A673 (cell line): ENCODE measurements around the gene PDGFA. TPM values are rescaled to one million over a fixed set of nuclear protein-coding genes. Genes with fewer than 3 reads are reported as not detected.

ENCODE experiments used
- BruUV-seq: library from RNA; stranded (reverse); fragments of 400-500 nt; replicated peaks from 2 replicates; lab custom pipeline; 2021; lab: Mats Ljungman, UMichigan
- CTCF ChIA-PET: fragments of 300-600 bp; sonication (Branson Sonifier 250); formaldehyde crosslinking; loops from one replicate; lab custom pipeline; 2022; ENCODE audit warnings: antibody characterized with exemption; lab: Charles Lee
- POLR2A ChIA-PET: fragments of 300-600 bp; sonication (Branson Sonifier 250); formaldehyde crosslinking; loops from one replicate; lab custom pipeline; 2022; ENCODE audit warnings: antibody characterized with exemption; ENCODE audit not compliant: low non-redundant PET; lab: Charles Lee
- DNase-seq: peaks from one replicate; pipeline ENCODE4 v3.0.0-alpha.2; 2015; ENCODE audit warnings: low spot score
- H3K27ac ChIP-seq: fragments of 200-600 bp; sonication (generic); 2 replicates; pipeline ENCODE4 v1.5.1; 2016; ENCODE audit warnings: mixed run types, low read depth, mild to moderate bottlenecking, mixed read lengths, antibody characterized with exemption, low read length; ENCODE audit not compliant: poor library complexity, severe bottlenecking
- H3K27me3 ChIP-seq: fragments of 200-600 bp; sonication (generic); replicated peaks from 2 replicates; pipeline ENCODE4 v1.6.1; 2017; ENCODE audit warnings: mixed run types, low read depth, mild to moderate bottlenecking, mixed read lengths, antibody characterized with exemption, low read length; ENCODE audit not compliant: insufficient read depth, poor library complexity
- H3K36me3 ChIP-seq: fragments of 200-600 bp; sonication (generic); 2 replicates; pipeline ENCODE4 v1.6.1; 2016; ENCODE audit warnings: mixed run types, mild to moderate bottlenecking, mixed read lengths, antibody characterized with exemption, low read length; ENCODE audit not compliant: insufficient read depth, poor library complexity, severe bottlenecking
- H3K4me1 ChIP-seq: fragments of 200-600 bp; sonication (generic); 2 replicates; pipeline ENCODE4 v1.6.1; 2017; ENCODE audit warnings: mixed run types, mild to moderate bottlenecking, mixed read lengths, antibody characterized with exemption, low read length; ENCODE audit not compliant: insufficient read depth, poor library complexity, severe bottlenecking
- H3K4me3 ChIP-seq: fragments of 200-600 bp; sonication (generic); 2 replicates; pipeline ENCODE4 v1.5.1; 2016; ENCODE audit warnings: low read depth, mixed run types, mild to moderate bottlenecking, mixed read lengths, low read length; ENCODE audit not compliant: poor library complexity, severe bottlenecking
- H3K9me3 ChIP-seq: fragments of 200-600 bp; sonication (generic); 2 replicates; pipeline ENCODE4 v1.6.1; 2016; ENCODE audit warnings: mixed run types, low read depth, mild to moderate bottlenecking, mixed read lengths, antibody characterized with exemption, low read length; ENCODE audit not compliant: poor library complexity, severe bottlenecking
- CTCF ChIP-seq: fragments of 300-800, 200-600 bp; sonication (generic); conservative IDR thresholded peaks from 2 replicates; pipeline ENCODE4 v1.5.1; 2017; ENCODE audit warnings: low read depth, mild to moderate bottlenecking, antibody characterized with exemption, low read length, moderate library complexity, mixed read lengths
- EZH2 ChIP-seq: fragments of 200-600 bp; sonication (generic); IDR thresholded peaks from 2 replicates; pipeline ENCODE4 v1.6.1; 2017; ENCODE audit warnings: borderline replicate concordance, low read depth, mild to moderate bottlenecking, mixed read lengths, antibody characterized with exemption, low read length; ENCODE audit not compliant: poor library complexity, severe bottlenecking
- intact Hi-C: fragments of 100-400 bp; cut with micrococcal nuclease; formaldehyde crosslinking; loops from one replicate; pipeline ENCODE4 v1.10.0; 2022; ENCODE audit not compliant: unreplicated experiment
- total RNA-seq: library from RNA; stranded (reverse); gene quantifications from 2 replicates; pipeline ENCODE4 v1.2.3, GENCODE V29; 2021

Gene PDGFA
- total RNA-seq, 1 experiment from 2014 or later: 2.1 TPM

DNA sequence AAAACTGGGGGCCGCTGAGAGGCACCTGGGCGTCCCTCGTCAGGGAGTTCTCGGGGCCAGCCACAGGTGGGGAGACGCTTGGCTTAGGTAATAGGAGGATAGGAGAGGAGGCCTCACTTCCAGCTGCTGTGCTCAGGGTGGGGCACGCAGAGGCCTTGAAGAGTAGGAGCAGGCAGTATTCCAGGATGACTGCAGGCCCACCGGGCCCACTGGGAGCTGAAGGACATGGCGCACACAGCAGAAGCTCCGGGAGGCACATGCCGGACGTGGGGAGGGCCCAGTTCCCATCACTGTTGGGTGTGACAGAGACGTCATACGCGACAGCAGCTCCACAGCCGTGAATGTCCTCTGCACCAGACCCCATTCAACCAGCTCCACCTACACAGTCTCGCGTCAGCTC lies 22.0 kb upstream of the PDGFA start:
- Histone ChIP-seq H3K4me1 (no peaks in the 10 kb centered on the region), H3K4me3 (no peak overlapping the region), H3K27ac (no peak overlapping the region), H3K9me3 (no peaks in the 10 kb centered on the region), H3K27me3 (no peaks in the 10 kb centered on the region), H3K36me3 (no peaks in the 10 kb centered on the region)
- no TSS peak for BruUV-seq
- no peak for TF ChIP-seq CTCF
- no peak for TF ChIP-seq EZH2
- ChIA-PET CTCF (no interaction called here), POLR2A (no interaction called here)
- no peak for DNase-seq
- intact Hi-C loops: no loop called here

DNA sequence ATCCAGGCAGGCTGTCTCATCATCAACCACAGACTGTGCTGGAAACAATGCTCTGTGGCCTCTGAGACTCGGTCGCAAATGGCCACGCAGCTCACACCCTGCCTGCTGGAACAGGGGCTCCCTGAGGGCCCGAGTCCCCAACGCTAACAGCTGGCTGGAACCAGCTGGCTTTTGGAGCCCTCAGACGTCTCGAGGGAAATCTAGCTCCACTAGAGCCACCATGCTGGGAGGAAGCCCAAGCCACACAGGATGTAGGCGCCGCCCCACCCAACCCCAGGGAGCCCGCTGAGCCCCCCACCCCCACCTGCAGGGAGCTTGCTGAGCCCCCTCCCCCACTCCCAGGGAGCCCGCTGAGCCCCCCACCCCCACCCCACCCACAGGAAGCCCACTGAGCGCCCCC lies 21.4 kb upstream of the PDGFA start:
- no peak overlapping the region for H3K4me3 ChIP-seq
- H3K9me3 ChIP-seq: no peaks in the 10 kb centered on the region
- intact Hi-C loops: no loop called here
- no peak for DNase-seq
- no peaks in the 10 kb centered on the region for H3K36me3 ChIP-seq
- H3K4me1 ChIP-seq: no peaks in the 10 kb centered on the region
- no TSS peak for BruUV-seq
- POLR2A ChIA-PET: no interaction called here
- no peaks in the 10 kb centered on the region for H3K27me3 ChIP-seq
- no peak for TF ChIP-seq CTCF
- no peak for TF ChIP-seq EZH2
- no peak overlapping the region for H3K27ac ChIP-seq
- CTCF ChIA-PET: no interaction called here

GRCh38 chr7:540579-540978 lies 20.9 kb upstream of the PDGFA start:
- no peaks in the 10 kb centered on the region for H3K27me3 ChIP-seq
- DNase-seq: no peak
- ChIA-PET POLR2A (no interaction called here), CTCF (no interaction called here)
- H3K36me3 ChIP-seq: no peaks in the 10 kb centered on the region
- H3K27ac ChIP-seq: no peak overlapping the region
- TF ChIP-seq CTCF: no peak
- no peak for TF ChIP-seq EZH2
- intact Hi-C loops: no loop called here
- BruUV-seq: no TSS peak
- no peaks in the 10 kb centered on the region for H3K9me3 ChIP-seq
- no peak overlapping the region for H3K4me3 ChIP-seq
- no peaks in the 10 kb centered on the region for H3K4me1 ChIP-seq
